ENCODE measurements around the gene QRSL1.

- TF ChIP-seq EP300 (IDR thresholded peaks at IDR 0.05), result no peak
- no peak for TF ChIP-seq POLR2A (IDR thresholded peaks at IDR 0.05)
- TF ChIP-seq CTCF (IDR thresholded peaks at IDR 0.05), result no peak
- TF ChIP-seq POLR2AphosphoS5 (IDR thresholded peaks at IDR 0.05), result no peak
Measured at GRCh38 chr6:106618324-106618723, 11.1 kb upstream of the QRSL1 start.
